DMS79 (cell line): ENCODE data around the gene EEF1AKMT1.
A peak's percentile ranks its signal among the peaks of the same experiment; 100 is the strongest.

Source experiments
- DNase-seq: peaks from one replicate; lab custom pipeline; 2025; lab: John Stamatoyannopoulos, UW

The EEF1AKMT1 gene, protein sequence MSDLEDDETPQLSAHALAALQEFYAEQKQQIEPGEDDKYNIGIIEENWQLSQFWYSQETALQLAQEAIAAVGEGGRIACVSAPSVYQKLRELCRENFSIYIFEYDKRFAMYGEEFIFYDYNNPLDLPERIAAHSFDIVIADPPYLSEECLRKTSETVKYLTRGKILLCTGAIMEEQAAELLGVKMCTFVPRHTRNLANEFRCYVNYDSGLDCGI

DNA sequence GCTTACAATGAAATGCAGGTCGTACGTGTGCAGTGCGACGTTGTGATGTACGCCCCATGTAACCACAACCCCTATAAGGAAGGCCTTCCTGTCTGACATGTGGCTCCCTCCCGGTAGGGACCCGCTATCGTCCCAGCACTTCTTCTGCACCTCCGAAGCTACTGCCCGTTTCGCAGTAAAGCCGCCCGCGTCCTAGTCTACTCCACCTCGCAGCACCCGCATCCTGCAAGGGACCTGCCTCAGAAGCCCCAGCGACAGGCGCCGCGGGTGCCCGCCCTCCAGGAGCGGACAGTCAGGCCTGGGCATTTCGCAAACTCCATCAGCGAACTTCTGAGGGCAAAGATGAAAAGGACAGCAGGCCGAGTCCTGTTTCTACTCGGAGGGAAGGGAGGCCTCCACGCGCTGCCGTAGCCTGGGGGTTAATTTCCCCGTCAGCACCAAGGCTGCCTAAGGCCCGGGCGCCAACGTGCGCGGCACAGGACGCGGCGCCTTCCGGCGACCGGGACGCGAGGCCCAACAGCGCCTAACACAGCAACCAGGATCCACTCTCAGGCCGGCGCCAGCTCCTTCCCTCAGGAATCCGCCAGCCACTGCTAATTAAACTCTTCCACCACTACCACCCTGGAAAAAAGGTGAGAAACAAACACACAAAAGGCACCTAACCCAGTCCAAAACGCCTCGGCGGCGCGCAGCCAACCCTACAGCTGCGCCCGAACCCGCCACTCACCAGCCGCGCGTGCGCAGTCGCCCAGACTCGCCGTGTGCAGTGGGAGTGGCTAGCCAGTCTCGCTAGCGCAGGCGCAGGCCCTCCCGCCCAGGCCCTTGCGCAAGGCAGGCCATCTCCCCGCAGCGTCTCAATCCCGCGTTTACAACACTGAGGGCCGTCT lies at the start of gene EEF1AKMT1:
TSS of gene EEF1AKMT1 (minus strand) at position 768 of the 887 bp plus-strand sequence. CDS start 16,363 bp downstream, outside the sequence.
- peak; percentile 29 for DNase-seq

DNA sequence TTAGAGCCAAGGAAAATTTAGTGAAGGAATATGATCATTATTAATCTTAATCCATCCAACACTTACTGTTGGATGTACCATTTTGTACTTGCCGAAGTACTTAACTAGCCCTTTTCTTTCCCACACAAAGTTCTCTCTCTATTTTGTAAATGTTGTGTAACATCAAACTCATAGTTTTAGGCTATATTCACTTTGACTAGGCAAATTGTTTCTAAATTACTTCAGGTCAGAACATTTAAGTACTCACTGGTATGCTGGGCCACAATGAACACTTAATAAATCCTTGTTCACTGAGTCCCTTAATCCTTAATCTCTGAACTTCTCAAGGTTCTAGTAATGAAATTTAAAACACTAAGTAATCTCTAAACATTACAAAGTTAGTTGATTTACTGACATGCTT lies 49.3 kb upstream of the EEF1AKMT1 start:
- DNase-seq: no peak

- no peak for DNase-seq
Observed at GRCh38 chr13:20822406-20822805, 48.6 kb upstream of the EEF1AKMT1 start.

DNA sequence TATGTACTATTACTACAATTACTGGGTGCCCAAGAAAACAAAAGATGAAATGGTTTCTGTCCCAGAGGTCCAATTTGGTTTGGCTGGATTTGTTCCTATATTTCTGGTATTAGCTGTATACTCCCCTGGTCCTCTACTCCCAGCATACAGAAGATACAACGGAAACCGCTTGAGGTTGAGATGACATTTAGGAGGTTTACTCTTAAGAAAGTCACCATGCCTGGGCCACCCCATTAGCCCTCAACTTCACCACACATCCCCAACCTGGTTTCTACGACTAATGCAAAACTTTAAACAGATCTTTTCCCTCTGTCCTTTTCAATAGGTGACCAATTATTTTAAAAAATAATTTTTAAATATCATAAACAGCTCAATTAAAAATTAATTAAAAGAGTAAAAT lies 46.0 kb upstream of the EEF1AKMT1 start:
- no peak for DNase-seq

DNA sequence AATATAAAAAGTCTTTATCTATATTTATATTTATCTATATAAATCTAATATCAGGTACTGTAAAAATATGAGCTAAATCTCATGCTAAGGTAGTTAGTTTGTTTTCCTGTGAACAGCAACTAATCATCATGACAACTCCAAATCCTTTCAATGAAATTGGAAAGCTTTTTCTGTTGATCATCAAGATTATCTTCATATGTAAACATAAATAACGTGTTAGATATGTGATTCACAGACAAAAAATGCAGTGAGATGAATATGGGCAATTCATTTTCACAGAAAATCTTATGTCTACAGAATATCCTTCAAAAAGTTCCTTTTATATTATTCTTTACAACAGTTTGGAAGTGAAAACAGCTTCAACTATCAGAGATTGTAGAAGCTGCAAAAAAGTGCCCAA lies 41.7 kb upstream of the EEF1AKMT1 start:
- no peak for DNase-seq

DNA sequence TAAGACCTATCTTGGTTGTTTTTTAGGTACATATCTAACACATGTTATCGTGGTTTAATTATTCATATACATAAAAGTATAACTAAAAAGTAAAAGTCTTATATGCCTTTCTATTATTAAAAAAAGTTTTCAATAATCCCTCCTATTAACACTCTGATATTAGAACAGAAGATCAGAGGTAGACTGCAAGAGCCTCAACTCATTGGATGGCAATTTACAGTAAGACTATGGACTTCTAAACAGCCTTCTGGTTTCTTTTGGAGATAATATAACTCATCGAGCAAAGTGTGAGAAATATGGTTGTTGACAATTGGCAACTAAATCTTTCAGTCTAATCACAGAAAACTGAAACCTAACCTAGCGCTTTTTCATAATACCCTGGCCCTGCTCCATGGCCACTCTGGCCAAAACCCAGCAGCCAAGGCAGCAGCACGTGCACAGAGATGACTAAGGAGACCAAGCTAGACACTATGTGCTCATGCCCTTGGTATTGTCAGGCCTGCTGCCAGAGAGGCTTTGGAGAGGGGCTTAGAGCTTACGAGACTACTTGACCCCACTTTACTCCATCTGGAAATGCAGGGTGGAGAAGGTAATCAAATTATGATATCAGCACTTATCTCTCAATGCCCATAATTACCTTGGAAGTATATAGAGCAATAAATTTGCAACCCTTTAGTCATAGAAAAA lies 40.6 kb upstream of the EEF1AKMT1 start:
- DNase-seq: peak; percentile 80

DNA sequence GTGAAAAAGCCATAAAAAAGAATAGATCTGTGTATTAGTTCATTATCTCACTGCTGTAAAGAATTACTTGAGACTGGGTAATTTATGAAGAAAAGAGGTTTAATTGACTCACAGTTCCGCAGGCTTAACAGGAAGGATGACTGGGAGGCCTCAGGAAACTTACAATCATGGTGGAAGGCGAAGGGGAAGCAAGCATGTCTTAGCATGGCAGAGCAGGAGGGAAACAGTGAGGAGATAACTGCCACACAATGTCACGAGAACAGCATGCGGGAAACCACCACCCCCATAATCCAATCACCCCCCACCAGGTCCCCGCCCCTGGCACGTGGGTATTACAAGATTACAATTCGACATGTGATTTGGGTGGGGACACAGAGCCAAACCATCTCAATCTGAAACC lies 39.1 kb upstream of the EEF1AKMT1 start:
- DNase-seq: no peak

DNA sequence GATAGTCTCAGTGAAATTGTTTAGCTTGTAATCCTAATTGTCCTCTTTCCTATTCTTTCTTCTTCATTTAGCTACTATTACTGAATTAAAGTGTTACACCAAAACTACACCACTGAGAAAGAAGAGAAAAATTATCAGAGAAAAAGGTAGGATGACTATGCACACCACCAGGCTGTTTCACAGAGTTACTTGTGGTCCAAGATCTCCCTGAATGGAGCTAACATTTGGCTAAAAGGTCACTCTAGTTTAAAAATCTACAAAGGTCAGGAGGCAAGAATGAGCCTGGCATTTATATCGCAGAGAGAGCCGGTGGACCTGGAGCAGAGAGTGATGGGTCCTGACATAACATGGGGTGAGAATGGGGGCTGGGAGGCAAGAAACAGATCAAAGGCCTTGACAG lies 37.0 kb upstream of the EEF1AKMT1 start:
- no peak for DNase-seq

- no peak for DNase-seq
Observed at GRCh38 chr13:20808874-20809273, 35.1 kb upstream of the EEF1AKMT1 start.

DNA sequence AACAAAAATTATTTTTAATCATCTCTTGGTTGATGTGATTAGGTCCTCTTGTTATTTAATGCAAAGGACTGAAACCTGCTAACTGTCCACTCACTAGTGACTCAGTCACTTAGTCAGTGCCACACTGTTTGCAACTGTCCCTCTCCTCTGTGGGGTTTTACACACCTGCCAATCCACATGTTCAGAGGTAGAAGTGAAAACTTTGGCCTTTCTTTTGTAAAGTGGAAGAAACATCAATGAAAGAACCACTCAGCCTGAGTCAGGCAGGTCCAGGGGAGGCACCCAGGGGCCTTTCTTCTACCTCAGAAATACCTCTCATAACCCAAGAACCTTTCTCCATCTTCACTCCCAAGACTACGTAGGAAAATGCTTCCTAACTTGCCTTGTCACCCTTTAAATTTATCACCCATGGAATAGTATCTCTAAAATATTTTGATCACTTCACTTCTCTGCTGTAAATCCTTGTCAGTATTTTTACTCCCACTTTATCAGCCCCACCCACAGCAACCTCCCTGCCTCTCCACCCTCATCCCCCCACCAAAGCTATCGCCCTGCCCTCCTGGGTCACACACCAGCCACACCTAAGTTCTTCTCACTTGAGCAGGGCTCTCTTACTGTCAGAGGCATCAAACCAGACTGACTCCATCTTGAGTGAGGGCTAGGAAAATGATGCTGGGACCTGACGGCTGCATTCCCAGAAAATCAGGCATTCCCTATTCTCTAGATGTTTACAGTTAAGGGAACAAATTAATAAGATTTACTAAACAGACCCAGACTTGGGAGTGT lies 29.6 kb upstream of the EEF1AKMT1 start:
- no peak for DNase-seq

DNA sequence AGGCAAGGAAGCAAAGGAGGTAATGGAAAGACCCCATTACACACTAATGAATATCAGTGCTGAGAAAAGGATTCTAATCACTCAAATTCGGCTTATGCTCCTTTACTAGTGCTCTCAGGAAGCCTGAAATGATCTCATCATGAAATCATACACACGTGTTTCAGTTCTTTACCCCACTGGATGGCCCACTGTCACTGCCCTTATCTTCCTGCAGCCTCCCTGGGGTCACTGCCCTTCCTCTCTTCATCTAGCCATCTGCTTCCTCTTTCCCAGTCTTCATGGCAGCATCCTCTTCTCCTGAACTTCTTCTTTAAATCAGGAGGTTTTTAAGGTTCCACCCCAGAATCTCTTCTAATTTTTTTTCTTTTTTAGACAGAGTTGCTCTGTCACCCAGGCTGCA lies 27.9 kb upstream of the EEF1AKMT1 start:
- no peak for DNase-seq

DNA sequence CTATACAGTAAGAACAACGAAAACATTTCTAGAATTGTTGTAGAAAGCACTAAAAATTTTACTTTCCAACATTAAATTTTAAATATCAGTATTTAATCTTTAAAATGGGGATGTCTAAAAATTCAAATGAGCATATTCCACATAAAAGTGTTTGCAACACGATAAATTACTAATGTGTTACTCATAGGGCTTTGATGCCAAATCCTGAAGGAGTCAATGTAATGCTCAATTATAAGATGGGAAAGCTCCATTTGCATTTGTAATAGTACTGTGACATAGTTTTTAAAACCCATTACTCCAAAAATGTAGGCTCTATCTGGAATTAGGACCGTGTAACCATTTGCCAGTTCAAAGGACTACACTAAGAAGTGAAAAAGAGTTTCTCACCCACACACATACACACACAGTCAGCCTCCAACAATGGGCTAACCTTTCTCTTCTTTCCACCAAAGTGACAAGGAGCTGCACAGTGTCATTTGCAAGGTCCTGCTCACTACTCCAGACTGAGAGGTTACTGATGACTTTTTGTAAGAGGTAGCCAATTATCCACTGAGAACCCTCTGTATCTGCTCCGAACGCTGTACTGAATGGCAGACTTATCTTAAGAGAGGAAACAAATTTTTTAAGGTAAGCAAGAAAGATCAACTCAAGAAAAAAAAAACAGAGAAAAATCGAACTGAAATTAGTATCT lies 26.1 kb upstream of the EEF1AKMT1 start:
- no peak for DNase-seq

- no peak for DNase-seq
Observed at GRCh38 chr13:20798027-20798426, 24.3 kb upstream of the EEF1AKMT1 start.

DNA sequence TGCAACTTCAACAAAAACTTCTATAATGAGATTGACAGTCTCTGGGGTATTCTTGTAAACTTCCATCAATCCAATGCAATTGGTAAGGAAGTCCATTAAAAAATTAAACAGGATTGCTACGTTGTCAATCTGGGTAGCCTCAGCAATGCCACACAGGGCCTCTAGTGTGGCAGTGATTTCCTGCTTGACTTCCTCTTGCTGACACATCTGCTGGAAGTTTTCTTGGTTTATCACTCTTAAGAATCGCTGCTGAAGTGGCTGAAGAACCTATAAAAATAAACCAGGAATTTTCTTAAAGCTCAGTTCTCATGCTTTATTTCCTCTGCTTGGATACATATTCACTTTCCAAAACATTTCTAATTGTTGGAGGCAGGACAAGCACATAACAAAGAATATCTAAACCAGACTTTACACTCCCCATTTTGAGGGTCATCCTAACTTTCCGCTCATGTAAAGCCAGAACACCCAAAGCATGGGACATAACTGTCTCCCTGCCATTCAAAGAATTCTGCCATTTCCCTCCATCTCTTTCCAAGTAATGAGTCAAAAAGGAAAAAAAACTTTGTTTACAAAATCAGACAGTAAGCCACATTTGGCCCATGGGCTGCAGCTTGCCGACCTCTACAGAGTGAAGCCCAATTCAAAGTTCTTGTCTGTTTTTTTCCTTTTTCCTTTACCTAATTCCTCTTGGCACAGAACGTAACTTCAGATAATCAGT lies 23.2 kb upstream of the EEF1AKMT1 start:
- no peak for DNase-seq

- no peak for DNase-seq
Observed at GRCh38 chr13:20789665-20790064, 15.9 kb upstream of the EEF1AKMT1 start.

GRCh38 chr13:20788312-20788711 lies 14.6 kb upstream of the EEF1AKMT1 start:
- no peak for DNase-seq

- DNase-seq: no peak
Observed at GRCh38 chr13:20787180-20787579, 13.4 kb upstream of the EEF1AKMT1 start.

GRCh38 chr13:20782116-20782708 lies 8.5 kb upstream of the EEF1AKMT1 start:
- DNase-seq: no peak

DNA sequence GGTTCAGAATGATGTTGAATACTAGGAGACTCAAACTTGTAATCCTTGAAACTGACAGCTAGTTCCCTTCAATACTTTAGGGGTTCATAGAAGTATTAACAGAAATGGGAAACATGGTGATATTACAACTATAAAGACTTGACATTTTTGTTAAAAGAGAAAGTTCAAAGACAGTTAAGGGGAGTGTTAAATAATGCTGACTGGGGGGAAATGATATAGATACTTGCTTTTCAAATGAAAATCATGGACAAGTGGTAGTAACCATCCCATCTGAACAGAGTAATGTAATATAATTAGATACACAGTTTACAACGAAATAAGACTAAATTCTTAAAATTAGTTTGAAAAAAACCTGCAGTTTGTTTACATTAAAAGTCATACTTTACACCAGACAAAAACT lies 6.6 kb upstream of the EEF1AKMT1 start:
- no peak for DNase-seq

GRCh38 chr13:20779405-20779804 lies 5.6 kb upstream of the EEF1AKMT1 start:
- no peak for DNase-seq
